GM23338 (cell line): ENCODE measurements around the gene ZBTB7A.

Experiments used
- EZH2 ChIP-seq: fragments of 200-600 bp; sonication (generic); IDR thresholded peaks from one replicate; pipeline ENCODE4 v1.8.0; 2017; ENCODE audit warnings: antibody characterized with exemption, mild to moderate bottlenecking, low read depth; ENCODE audit not compliant: unreplicated experiment
- TF ChIP-seq, protein P1 (sequence below), 2 experiments: fragments of 200-600 bp in 1 of 2; sonication (generic) in 1 of 2; conservative IDR thresholded peaks; 2 replicates each; pipeline versions ENCODE4 v1.5.1 to v1.6.1; 2016 to 2017; ENCODE audit warnings: antibody characterized with exemption in 2 of 2, low read depth in 2 of 2, mild to moderate bottlenecking in 2 of 2, moderate library complexity in 1 of 2

GRCh38 chr19:4013886-4014540 is 52.7 kb downstream of the ZBTB7A start:
- no peak for TF ChIP-seq EZH2
- TF ChIP-seq, protein P1, sequence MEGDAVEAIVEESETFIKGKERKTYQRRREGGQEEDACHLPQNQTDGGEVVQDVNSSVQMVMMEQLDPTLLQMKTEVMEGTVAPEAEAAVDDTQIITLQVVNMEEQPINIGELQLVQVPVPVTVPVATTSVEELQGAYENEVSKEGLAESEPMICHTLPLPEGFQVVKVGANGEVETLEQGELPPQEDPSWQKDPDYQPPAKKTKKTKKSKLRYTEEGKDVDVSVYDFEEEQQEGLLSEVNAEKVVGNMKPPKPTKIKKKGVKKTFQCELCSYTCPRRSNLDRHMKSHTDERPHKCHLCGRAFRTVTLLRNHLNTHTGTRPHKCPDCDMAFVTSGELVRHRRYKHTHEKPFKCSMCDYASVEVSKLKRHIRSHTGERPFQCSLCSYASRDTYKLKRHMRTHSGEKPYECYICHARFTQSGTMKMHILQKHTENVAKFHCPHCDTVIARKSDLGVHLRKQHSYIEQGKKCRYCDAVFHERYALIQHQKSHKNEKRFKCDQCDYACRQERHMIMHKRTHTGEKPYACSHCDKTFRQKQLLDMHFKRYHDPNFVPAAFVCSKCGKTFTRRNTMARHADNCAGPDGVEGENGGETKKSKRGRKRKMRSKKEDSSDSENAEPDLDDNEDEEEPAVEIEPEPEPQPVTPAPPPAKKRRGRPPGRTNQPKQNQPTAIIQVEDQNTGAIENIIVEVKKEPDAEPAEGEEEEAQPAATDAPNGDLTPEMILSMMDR (conservative IDR thresholded peaks at IDR 0.05; ENCODE audit: low read depth in 2 of 2): no peak
